ENCODE measurements around the gene COX6B1. TPM values are rescaled to one million over a fixed set of nuclear protein-coding genes. Genes with fewer than 3 reads are reported as not detected.

Gene COX6B1
- total RNA-seq, 1 experiment from 2014 or later = 213 TPM

GRCh38 chr19:35702223-35703012 lies 54.3 kb downstream of the COX6B1 start:
- peak; percentile 98 for DNase-seq (ENCODE audit: unreplicated experiment)
- TF ChIP-seq, protein P1, sequence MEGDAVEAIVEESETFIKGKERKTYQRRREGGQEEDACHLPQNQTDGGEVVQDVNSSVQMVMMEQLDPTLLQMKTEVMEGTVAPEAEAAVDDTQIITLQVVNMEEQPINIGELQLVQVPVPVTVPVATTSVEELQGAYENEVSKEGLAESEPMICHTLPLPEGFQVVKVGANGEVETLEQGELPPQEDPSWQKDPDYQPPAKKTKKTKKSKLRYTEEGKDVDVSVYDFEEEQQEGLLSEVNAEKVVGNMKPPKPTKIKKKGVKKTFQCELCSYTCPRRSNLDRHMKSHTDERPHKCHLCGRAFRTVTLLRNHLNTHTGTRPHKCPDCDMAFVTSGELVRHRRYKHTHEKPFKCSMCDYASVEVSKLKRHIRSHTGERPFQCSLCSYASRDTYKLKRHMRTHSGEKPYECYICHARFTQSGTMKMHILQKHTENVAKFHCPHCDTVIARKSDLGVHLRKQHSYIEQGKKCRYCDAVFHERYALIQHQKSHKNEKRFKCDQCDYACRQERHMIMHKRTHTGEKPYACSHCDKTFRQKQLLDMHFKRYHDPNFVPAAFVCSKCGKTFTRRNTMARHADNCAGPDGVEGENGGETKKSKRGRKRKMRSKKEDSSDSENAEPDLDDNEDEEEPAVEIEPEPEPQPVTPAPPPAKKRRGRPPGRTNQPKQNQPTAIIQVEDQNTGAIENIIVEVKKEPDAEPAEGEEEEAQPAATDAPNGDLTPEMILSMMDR (IDR thresholded peaks at IDR 0.05; ENCODE audit: unreplicated experiment) = no peak
- intact Hi-C loops (cut with micrococcal nuclease) = no loop called here
- BruUV-seq (replicated peaks) = no TSS peak
- Mint-ChIP-seq H3K27ac (ENCODE audit: low read depth, unreplicated experiment) (peak overlapping the region; percentile 37), H3K9me3 (ENCODE audit: unreplicated experiment) (no peaks in the 10 kb centered on the region), H3K4me3 (ENCODE audit: unreplicated experiment) (peak overlapping the region; percentile 79), H3K4me1 (ENCODE audit: insufficient read depth, unreplicated experiment) (peaks cover 5% of the 10 kb centered on the region), H3K27me3 (ENCODE audit: insufficient read depth, unreplicated experiment) (no peaks in the 10 kb centered on the region), H3K36me3 (ENCODE audit: insufficient read depth, unreplicated experiment) (no peaks in the 10 kb centered on the region)
- POLR2A ChIA-PET = interaction anchor here (1.0 to 2.3 kb wide), 2 partner anchors 54 to 58 kb away, joined by 4 to 10 read pairs; partner anchors contain the start of gene COX6B1
- CTCF ChIA-PET = interaction anchor here (0.5 to 2.2 kb wide), 5 partner anchors 8 to 234 kb away, joined by 3 to 7 read pairs (median 4); no protein-coding TSS in a partner anchor

GRCh38 chr19:35703343-35703742 lies 55.2 kb downstream of the COX6B1 start:
- Mint-ChIP-seq H3K4me1 (ENCODE audit: insufficient read depth, unreplicated experiment) (peaks cover 5% of the 10 kb centered on the region), H3K27me3 (ENCODE audit: insufficient read depth, unreplicated experiment) (no peaks in the 10 kb centered on the region), H3K27ac (ENCODE audit: low read depth, unreplicated experiment) (no peak overlapping the region), H3K36me3 (ENCODE audit: insufficient read depth, unreplicated experiment) (no peaks in the 10 kb centered on the region), H3K4me3 (ENCODE audit: unreplicated experiment) (peak overlapping the region; percentile 79), H3K9me3 (ENCODE audit: unreplicated experiment) (no peaks in the 10 kb centered on the region)
- CTCF ChIA-PET = interaction anchor here (0.5 to 2.2 kb wide), 4 partner anchors 9 to 235 kb away, joined by 3 to 7 read pairs (median 4); no protein-coding TSS in a partner anchor
- intact Hi-C loops (cut with micrococcal nuclease) = no loop called here
- POLR2A ChIA-PET = interaction anchor here (0.6 to 2.3 kb wide), 3 partner anchors 55 to 436 kb away, joined by 3 to 10 read pairs (median 4); partner anchors contain the start of gene COX6B1
- no peak for DNase-seq (ENCODE audit: unreplicated experiment)
- TF ChIP-seq, protein P1 (IDR thresholded peaks at IDR 0.05; ENCODE audit: unreplicated experiment) = no peak
- no TSS peak for BruUV-seq (replicated peaks)

DNA sequence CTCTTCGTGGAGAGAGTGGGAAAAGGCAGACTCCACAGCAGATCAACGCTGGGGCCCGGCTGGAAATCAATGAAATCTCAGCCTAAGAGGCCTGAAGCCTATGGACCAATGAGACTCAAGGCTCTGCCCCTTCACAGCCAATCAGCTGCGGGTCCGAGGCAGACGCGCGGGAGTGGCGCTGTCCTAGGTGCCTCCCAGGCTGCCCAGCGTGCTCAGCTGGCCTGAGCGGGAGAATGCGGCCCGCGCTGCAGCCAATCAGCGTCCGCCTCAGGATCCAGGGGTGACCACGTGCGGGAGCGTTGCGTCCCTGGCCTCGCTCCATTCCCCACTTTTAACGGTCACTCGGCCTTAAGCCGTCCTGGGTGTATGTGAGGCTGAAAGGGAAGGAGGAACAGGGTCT lies 56.1 kb downstream of the COX6B1 start, which contains the start of gene ZBTB32:
TSS of gene ZBTB32 (plus strand) at position 341 of the 400 bp plus-strand sequence. CDS start 10,069 bp downstream, outside the sequence.
- no peak within 1 kb of the TSS for H3K4me3 Mint-ChIP-seq (ENCODE audit: unreplicated experiment)
- CTCF ChIA-PET = interaction anchor here (0.6 to 2.2 kb wide), 2 partner anchors 10 to 284 kb away, joined by 4 to 7 read pairs; no protein-coding TSS in a partner anchor

More for the DNA sequence above, 56.1 kb downstream of the COX6B1 start, which contains the start of gene ZBTB32:
- POLR2A ChIA-PET = interaction anchor here (1.2 kb wide), 1 partner anchor 60 kb away, joined by 4 read pairs; no protein-coding TSS in a partner anchor
- intact Hi-C loops (cut with micrococcal nuclease) = no loop called here
- peaks cover 5% of the 10 kb centered on the region for H3K4me1 Mint-ChIP-seq (ENCODE audit: insufficient read depth, unreplicated experiment)
- no peak for DNase-seq (ENCODE audit: unreplicated experiment)
- H3K27ac Mint-ChIP-seq (ENCODE audit: low read depth, unreplicated experiment) = no peak within 1 kb of the TSS
- no peaks in the 10 kb centered on the region for H3K36me3 Mint-ChIP-seq (ENCODE audit: insufficient read depth, unreplicated experiment)
- no peaks in the 10 kb centered on the region for H3K9me3 Mint-ChIP-seq (ENCODE audit: unreplicated experiment)
- TF ChIP-seq, protein P1 (IDR thresholded peaks at IDR 0.05; ENCODE audit: unreplicated experiment) = no peak
- no TSS peak for BruUV-seq (replicated peaks)
- H3K27me3 Mint-ChIP-seq (ENCODE audit: insufficient read depth, unreplicated experiment) = no peaks in the 10 kb centered on the region

Other genes with a start within 250 kb of the COX6B1 start
- gene FFAR2, start 200.1 kb upstream of the COX6B1 start, total RNA-seq (2022) = not detected in 2 replicates
- not detected in 2 replicates for gene KRTDAP, start 157.9 kb upstream of the COX6B1 start, total RNA-seq (2022)
- 86.2 and 90.7 TPM in 2 replicates for gene DMKN, start 134.7 kb upstream of the COX6B1 start, total RNA-seq (2022)
- 0.61 TPM in 1 of 2 replicates, not detected in the other for gene SBSN, start 120.0 kb upstream of the COX6B1 start, total RNA-seq (2022)
- gene GAPDHS, start 114.9 kb upstream of the COX6B1 start, total RNA-seq (2022) = not detected in 2 replicates
- gene TMEM147, start 102.7 kb upstream of the COX6B1 start, total RNA-seq (2022) = 110 and 123 TPM in 2 replicates
- gene ATP4A, start 84.7 kb upstream of the COX6B1 start, total RNA-seq (2022) = not detected in 2 replicates
- not detected in 2 replicates for gene PMIS2, start 62.1 kb upstream of the COX6B1 start, total RNA-seq (2022)
- gene HAUS5, start 35.6 kb upstream of the COX6B1 start, total RNA-seq (2022) = 6.3 and 10.6 TPM in 2 replicates
- 84.2 and 87.7 TPM in 2 replicates for gene RBM42, start 19.3 kb upstream of the COX6B1 start, total RNA-seq (2022)
- 0.44 and 1.0 TPM in 2 replicates for gene ETV2, start 6.6 kb upstream of the COX6B1 start, total RNA-seq (2022)
- gene UPK1A, start 18.2 kb downstream of the COX6B1 start, total RNA-seq (2022) = not detected in 2 replicates
- gene ZBTB32, start 56.2 kb downstream of the COX6B1 start, total RNA-seq (2022) = not detected in 2 replicates
- gene KMT2B, start 69.7 kb downstream of the COX6B1 start, total RNA-seq (2022) = 36.0 TPM in 2 replicates
- 3.6 and 4.2 TPM in 2 replicates for gene IGFLR1, start 94.1 kb downstream of the COX6B1 start, total RNA-seq (2022)
- gene U2AF1L4, start 97.1 kb downstream of the COX6B1 start, total RNA-seq (2022) = 32.0 and 37.5 TPM in 2 replicates
- gene PSENEN, start 97.3 kb downstream of the COX6B1 start, total RNA-seq (2022) = 65.0 and 86.9 TPM in 2 replicates
- 19.6 and 24.6 TPM in 2 replicates for gene LIN37, start 100.3 kb downstream of the COX6B1 start, total RNA-seq (2022)
- gene HSPB6, start 108.7 kb downstream of the COX6B1 start, total RNA-seq (2022) = 0.21 TPM in 1 of 2 replicates, not detected in the other
- gene PROSER3, start 109.9 kb downstream of the COX6B1 start, total RNA-seq (2022) = 33.8 and 37.3 TPM in 2 replicates
- gene ARHGAP33, start 127.2 kb downstream of the COX6B1 start, total RNA-seq (2022) = 5.4 and 5.6 TPM in 2 replicates
- gene PRODH2, start 164.5 kb downstream of the COX6B1 start, total RNA-seq (2022) = not detected in 2 replicates
- not detected in 2 replicates for gene NPHS1, start 204.2 kb downstream of the COX6B1 start, total RNA-seq (2022)
- gene KIRREL2, start 208.6 kb downstream of the COX6B1 start, total RNA-seq (2022) = not detected in 2 replicates
- gene APLP1, start 220.3 kb downstream of the COX6B1 start, total RNA-seq (2022) = 1.3 and 2.4 TPM in 2 replicates